Activated T-cell treated with anti-CD3 and anti-CD28 coated beads, Interleukin-2, amount 50 U/mL, for 24 hours (primary cell): ENCODE results near the gene MTPN.

ENCODE experiments used
- DNase-seq: peaks from one replicate; pipeline ENCODE4 v3.0.0-alpha.2; 2020
- H3K27ac Mint-ChIP-seq: 2 replicates; pipeline ENCODE4 v1.8.0; 2020; ENCODE audit warnings: mild to moderate bottlenecking, mixed read lengths
- H3K27me3 Mint-ChIP-seq: 2 replicates; pipeline ENCODE4 v1.8.0; 2020; ENCODE audit warnings: mixed read lengths
- H3K36me3 Mint-ChIP-seq: 2 replicates; pipeline ENCODE4 v1.8.0; 2020; ENCODE audit warnings: low read depth, mixed read lengths
- H3K4me1 Mint-ChIP-seq: 2 replicates; pipeline ENCODE4 v1.8.0; 2020; ENCODE audit warnings: low read depth, mixed read lengths
- H3K4me3 Mint-ChIP-seq: 2 replicates; pipeline ENCODE4 v1.8.0; 2020; ENCODE audit warnings: mild to moderate bottlenecking, moderate library complexity, mixed read lengths
- H3K9me3 Mint-ChIP-seq: 2 replicates; pipeline ENCODE4 v1.8.0; 2020; ENCODE audit warnings: mixed read lengths

MTPN gene

GRCh38 chr7:135913404-135913803, 63.8 kb downstream of the MTPN start:
- Mint-ChIP-seq H3K9me3 (no peaks in the 10 kb centered on the region), H3K4me1 (no peaks in the 10 kb centered on the region), H3K27ac (no peak overlapping the region), H3K4me3 (no peak overlapping the region), H3K27me3 (no peaks in the 10 kb centered on the region), H3K36me3 (no peaks in the 10 kb centered on the region)
- DNase-seq = no peak

- DNase-seq = no peak
- Mint-ChIP-seq H3K9me3 (no peaks in the 10 kb centered on the region), H3K4me1 (no peaks in the 10 kb centered on the region), H3K4me3 (no peak overlapping the region), H3K27me3 (no peaks in the 10 kb centered on the region), H3K27ac (no peak overlapping the region), H3K36me3 (no peaks in the 10 kb centered on the region)
Observed at GRCh38 chr7:135911099-135911498, 66.1 kb downstream of the MTPN start.

GRCh38 chr7:135910393-135911036, 66.6 kb downstream of the MTPN start:
- Mint-ChIP-seq H3K27me3 (no peaks in the 10 kb centered on the region), H3K4me1 (no peaks in the 10 kb centered on the region), H3K9me3 (no peaks in the 10 kb centered on the region), H3K4me3 (no peak overlapping the region), H3K27ac (no peak overlapping the region), H3K36me3 (no peaks in the 10 kb centered on the region)
- no peak for DNase-seq

- H3K27me3 Mint-ChIP-seq = no peaks in the 10 kb centered on the region
- H3K27ac Mint-ChIP-seq = no peak overlapping the region
- H3K9me3 Mint-ChIP-seq = no peaks in the 10 kb centered on the region
- H3K36me3 Mint-ChIP-seq = no peaks in the 10 kb centered on the region
- no peaks in the 10 kb centered on the region for H3K4me1 Mint-ChIP-seq
- no peak overlapping the region for H3K4me3 Mint-ChIP-seq
- DNase-seq = no peak
Observed at GRCh38 chr7:135905858-135906257, 71.3 kb downstream of the MTPN start.

- H3K4me1 Mint-ChIP-seq = no peaks in the 10 kb centered on the region
- no peaks in the 10 kb centered on the region for H3K36me3 Mint-ChIP-seq
- no peak for DNase-seq
- no peaks in the 10 kb centered on the region for H3K27me3 Mint-ChIP-seq
- H3K4me3 Mint-ChIP-seq = no peak overlapping the region
- H3K27ac Mint-ChIP-seq = no peak overlapping the region
- H3K9me3 Mint-ChIP-seq = no peaks in the 10 kb centered on the region
Observed at GRCh38 chr7:135905355-135905754, 71.8 kb downstream of the MTPN start.

- H3K27ac Mint-ChIP-seq = no peak overlapping the region
- no peak for DNase-seq
- H3K4me1 Mint-ChIP-seq = no peaks in the 10 kb centered on the region
- no peaks in the 10 kb centered on the region for H3K9me3 Mint-ChIP-seq
- H3K36me3 Mint-ChIP-seq = no peaks in the 10 kb centered on the region
- no peak overlapping the region for H3K4me3 Mint-ChIP-seq
- no peaks in the 10 kb centered on the region for H3K27me3 Mint-ChIP-seq
Observed at GRCh38 chr7:135904282-135904681, 72.9 kb downstream of the MTPN start.

- no peaks in the 10 kb centered on the region for H3K4me1 Mint-ChIP-seq
- H3K27me3 Mint-ChIP-seq = no peaks in the 10 kb centered on the region
- H3K4me3 Mint-ChIP-seq = no peak overlapping the region
- no peaks in the 10 kb centered on the region for H3K36me3 Mint-ChIP-seq
- H3K27ac Mint-ChIP-seq = no peak overlapping the region
- DNase-seq = no peak
- H3K9me3 Mint-ChIP-seq = no peaks in the 10 kb centered on the region
Observed at GRCh38 chr7:135901585-135902540, 75.3 kb downstream of the MTPN start.

- no peaks in the 10 kb centered on the region for H3K27me3 Mint-ChIP-seq
- no peaks in the 10 kb centered on the region for H3K9me3 Mint-ChIP-seq
- no peaks in the 10 kb centered on the region for H3K4me1 Mint-ChIP-seq
- H3K4me3 Mint-ChIP-seq = no peak overlapping the region
- H3K36me3 Mint-ChIP-seq = no peaks in the 10 kb centered on the region
- no peak for DNase-seq
- H3K27ac Mint-ChIP-seq = no peak overlapping the region
Observed at GRCh38 chr7:135900065-135900546, 77.1 kb downstream of the MTPN start.

- no peaks in the 10 kb centered on the region for H3K4me1 Mint-ChIP-seq
- no peaks in the 10 kb centered on the region for H3K9me3 Mint-ChIP-seq
- no peak overlapping the region for H3K4me3 Mint-ChIP-seq
- no peaks in the 10 kb centered on the region for H3K27me3 Mint-ChIP-seq
- DNase-seq = no peak
- H3K27ac Mint-ChIP-seq = no peak overlapping the region
- H3K36me3 Mint-ChIP-seq = no peaks in the 10 kb centered on the region
Observed at GRCh38 chr7:135899458-135900064, 77.6 kb downstream of the MTPN start.

- Mint-ChIP-seq H3K4me1 (no peaks in the 10 kb centered on the region), H3K4me3 (no peak overlapping the region), H3K27ac (no peak overlapping the region), H3K9me3 (no peaks in the 10 kb centered on the region), H3K36me3 (no peaks in the 10 kb centered on the region), H3K27me3 (no peaks in the 10 kb centered on the region)
- no peak for DNase-seq
Observed at GRCh38 chr7:135898226-135898625, 78.9 kb downstream of the MTPN start.

GRCh38 chr7:135894816-135895215, 82.3 kb downstream of the MTPN start:
- no peak overlapping the region for H3K4me3 Mint-ChIP-seq
- no peaks in the 10 kb centered on the region for H3K27me3 Mint-ChIP-seq
- H3K36me3 Mint-ChIP-seq = no peaks in the 10 kb centered on the region
- H3K9me3 Mint-ChIP-seq = no peaks in the 10 kb centered on the region
- no peak for DNase-seq
- H3K4me1 Mint-ChIP-seq = no peaks in the 10 kb centered on the region
- H3K27ac Mint-ChIP-seq = no peak overlapping the region

GRCh38 chr7:135889823-135890222, 87.3 kb downstream of the MTPN start:
- no peaks in the 10 kb centered on the region for H3K27me3 Mint-ChIP-seq
- peaks cover 9% of the 10 kb centered on the region for H3K4me1 Mint-ChIP-seq
- no peaks in the 10 kb centered on the region for H3K36me3 Mint-ChIP-seq
- no peak overlapping the region for H3K4me3 Mint-ChIP-seq
- DNase-seq = no peak
- H3K9me3 Mint-ChIP-seq = no peaks in the 10 kb centered on the region
- no peak overlapping the region for H3K27ac Mint-ChIP-seq

- Mint-ChIP-seq H3K36me3 (no peaks in the 10 kb centered on the region), H3K27ac (no peak overlapping the region), H3K9me3 (no peaks in the 10 kb centered on the region), H3K27me3 (no peaks in the 10 kb centered on the region), H3K4me3 (no peak overlapping the region), H3K4me1 (peaks cover 9% of the 10 kb centered on the region)
- DNase-seq = no peak
Observed at GRCh38 chr7:135888740-135889139, 88.4 kb downstream of the MTPN start.

- H3K4me3 Mint-ChIP-seq = no peak overlapping the region
- H3K27me3 Mint-ChIP-seq = no peaks in the 10 kb centered on the region
- H3K36me3 Mint-ChIP-seq = no peaks in the 10 kb centered on the region
- H3K9me3 Mint-ChIP-seq = no peaks in the 10 kb centered on the region
- DNase-seq = no peak
- H3K4me1 Mint-ChIP-seq = peaks cover 9% of the 10 kb centered on the region
- H3K27ac Mint-ChIP-seq = no peak overlapping the region
Observed at GRCh38 chr7:135886345-135887132, 90.6 kb downstream of the MTPN start.
